Transverse colon (tissue), 4 donors: ENCODE results near the gene PTPRN2.
A peak's percentile ranks its signal among the peaks of the same experiment; 100 is the strongest.

Experiments
- POLR2A ChIP-seq: fragments of 450-650 bp; IDR thresholded peaks from one replicate; pipeline ENCODE4 v1.6.1; 2016; ENCODE audit warnings: antibody characterized with exemption, mild to moderate bottlenecking, moderate library complexity
- POLR2AphosphoS5 ChIP-seq, 3 donors: sonication (generic); formaldehyde crosslinking; IDR thresholded peaks; one replicate each; pipeline ENCODE4 v1.6.1; 2016; ENCODE audit warnings: antibody characterized with exemption in 3 of 3
- TF ChIP-seq, protein P1 (sequence below), 5 experiments: fragments of 200-600 bp in 3 of 5; fragments of 450-650 bp in 2 of 5; sonication (generic) in 3 of 5; IDR thresholded peaks; 1 replicate in 2 of 5; 2 replicates in 3 of 5; pipeline ENCODE4 v1.5.1; 2016 to 2017; ENCODE audit warnings: antibody characterized with exemption in 5 of 5, inconsistent platforms in 3 of 5, mild to moderate bottlenecking in 2 of 5, moderate library complexity in 1 of 5

DNA sequence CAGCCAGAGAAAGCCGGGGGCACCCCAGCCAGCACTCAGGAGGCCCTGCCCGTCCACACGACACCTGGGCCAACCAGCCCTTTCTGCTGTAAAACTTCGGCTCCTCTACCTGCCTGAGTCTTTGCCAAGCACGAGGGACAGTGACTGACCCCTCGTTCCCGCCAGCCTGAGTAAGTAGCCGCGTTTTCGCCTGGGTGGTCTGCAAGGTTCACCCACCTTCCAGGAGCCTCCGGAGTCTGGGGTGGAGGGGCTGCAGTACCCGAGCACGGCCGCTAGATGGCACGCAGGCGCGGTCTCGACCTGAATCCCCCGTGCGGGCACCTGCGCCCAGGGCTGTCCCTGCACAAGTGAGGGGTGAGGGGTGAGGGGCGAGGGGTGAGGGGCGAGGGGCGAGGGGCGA lies 192.7 kb downstream of the PTPRN2 start:
- TF ChIP-seq, protein P1, sequence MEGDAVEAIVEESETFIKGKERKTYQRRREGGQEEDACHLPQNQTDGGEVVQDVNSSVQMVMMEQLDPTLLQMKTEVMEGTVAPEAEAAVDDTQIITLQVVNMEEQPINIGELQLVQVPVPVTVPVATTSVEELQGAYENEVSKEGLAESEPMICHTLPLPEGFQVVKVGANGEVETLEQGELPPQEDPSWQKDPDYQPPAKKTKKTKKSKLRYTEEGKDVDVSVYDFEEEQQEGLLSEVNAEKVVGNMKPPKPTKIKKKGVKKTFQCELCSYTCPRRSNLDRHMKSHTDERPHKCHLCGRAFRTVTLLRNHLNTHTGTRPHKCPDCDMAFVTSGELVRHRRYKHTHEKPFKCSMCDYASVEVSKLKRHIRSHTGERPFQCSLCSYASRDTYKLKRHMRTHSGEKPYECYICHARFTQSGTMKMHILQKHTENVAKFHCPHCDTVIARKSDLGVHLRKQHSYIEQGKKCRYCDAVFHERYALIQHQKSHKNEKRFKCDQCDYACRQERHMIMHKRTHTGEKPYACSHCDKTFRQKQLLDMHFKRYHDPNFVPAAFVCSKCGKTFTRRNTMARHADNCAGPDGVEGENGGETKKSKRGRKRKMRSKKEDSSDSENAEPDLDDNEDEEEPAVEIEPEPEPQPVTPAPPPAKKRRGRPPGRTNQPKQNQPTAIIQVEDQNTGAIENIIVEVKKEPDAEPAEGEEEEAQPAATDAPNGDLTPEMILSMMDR (IDR thresholded peaks at IDR 0.05), result peak; percentile 72 to 85 (median 82)
- TF ChIP-seq POLR2A (no peak), POLR2AphosphoS5 (IDR thresholded peaks at IDR 0.05) (no peak)
